ENCODE data around the gene ST6GALNAC2. TPM values are rescaled to one million over a fixed set of nuclear protein-coding genes. Genes with fewer than 3 reads are reported as not detected.

ST6GALNAC2 gene
- total RNA-seq (2013; cell fraction: nucleolus; rRNA removed), result not detected in 2 replicates
- total RNA-seq (2014; rRNA removed) (0.23 TPM in 1 of 2 replicates, not detected in the other), total RNA-seq (2014; rRNA removed; fragmentation: Illumina TruSeq; extraction: Trizol) (not detected in 2 replicates), total RNA-seq (2021) (0.13 and 0.41 TPM in 2 replicates), polyA plus RNA-seq (2011; rRNA removed) (0.08 and 0.17 TPM in 2 replicates), polyA plus RNA-seq (2014; fragmentation: Illumina TruSeq; extraction: Trizol) (not detected in 2 replicates), polyA plus RNA-seq (2014; fragmentation: Nextera tagmentation; extraction: Ambion mirVana) (not detected), polyA plus RNA-seq (2014; rRNA removed) (0.18 TPM in 1 of 2 replicates, not detected in the other), polyA plus RNA-seq (2016; fragmentation: Nextera tagmentation; extraction: Ambion mirVana) (under 1 TPM in 1 of 2 experiments, not detected in 1; 0.24 TPM), polyA minus RNA-seq (2011; rRNA and poly(A)+ RNA removed) (not detected in 2 replicates), Bru-seq, nascent RNA (percentile 30 among the genes with signal in this experiment), BruChase-seq, experiment 1, labeled RNA remaining after a 6-hour chase (percentile 29 among the genes with signal in this experiment), BruChase-seq, experiment 2, labeled RNA remaining after a 2-hour chase (percentile 27 among the genes with signal in this experiment)
- polyA plus RNA-seq (2011; ENCODE audit: low read depth), result 0.12 TPM
- 0.06 and 0.12 TPM in 2 replicates for polyA plus RNA-seq (2011; cell fraction: cytosol; rRNA removed)
- 0.15 and 1.2 TPM in 2 replicates for polyA plus RNA-seq (2011; cell fraction: nucleus; rRNA removed)
- polyA plus RNA-seq (2012), result 0.28 TPM in 1 of 2 replicates, not detected in the other
- polyA minus RNA-seq (2011; cell fraction: cytosol; rRNA and poly(A)+ RNA removed), result not detected in 2 replicates
- polyA minus RNA-seq (2011; cell fraction: nucleus; rRNA and poly(A)+ RNA removed), result not detected in 2 replicates
- long read RNA-seq, experiment 1, result 0 reads
- long read RNA-seq, experiment 2, partial matches to known transcripts, result 0 of 3 reads
- long read RNA-seq, experiment 2, other reads (novel, unspliced or antisense), result 2 of 3 reads

DNA sequence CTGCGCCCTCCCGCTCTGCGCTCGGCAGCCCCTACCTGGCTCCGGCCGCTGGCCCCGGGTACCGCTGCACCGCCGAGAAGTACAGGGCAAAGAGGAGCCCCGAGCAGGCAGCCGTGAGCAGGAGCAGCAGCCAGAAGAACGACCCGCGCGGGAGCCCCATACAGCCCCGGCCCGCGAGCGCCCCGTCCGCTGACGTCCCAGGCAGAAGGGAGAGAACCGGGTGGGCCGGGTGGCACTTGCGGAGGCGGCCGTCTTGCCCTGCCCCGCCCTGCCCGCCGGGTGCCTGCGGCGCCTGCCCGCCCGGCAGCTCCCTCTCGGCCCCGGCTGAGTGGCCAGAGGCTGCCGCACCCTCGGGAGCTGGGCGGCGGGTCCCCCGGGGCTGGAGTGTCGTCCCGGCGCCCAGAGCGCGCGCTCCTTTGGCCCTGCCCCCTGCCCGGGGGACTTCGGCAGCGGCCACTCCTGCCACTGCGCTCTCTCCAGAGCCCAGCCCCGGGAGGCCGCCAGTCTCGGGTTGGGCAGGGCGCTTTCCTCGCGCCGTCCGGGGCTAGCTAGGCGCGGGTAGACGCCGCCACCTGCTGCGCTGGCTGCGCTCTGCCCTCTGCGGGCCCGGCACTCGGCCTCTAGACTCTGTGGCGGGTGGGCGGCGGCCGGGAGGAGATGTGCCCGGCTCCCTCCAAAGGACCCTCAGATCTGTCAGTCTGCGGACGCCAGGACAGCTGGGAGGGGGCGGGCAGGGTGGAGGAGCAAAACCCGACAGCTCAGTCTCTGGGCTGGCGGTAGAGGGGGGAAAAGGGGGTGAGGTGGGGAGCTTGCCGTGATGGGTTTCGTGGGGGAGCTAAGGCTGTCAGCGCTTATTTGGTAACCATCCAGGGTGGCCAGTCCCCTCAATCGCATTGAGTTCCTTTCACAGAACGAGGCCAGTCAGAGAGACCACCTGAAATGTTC lies at the start of gene ST6GALNAC2:
TSS of gene ST6GALNAC2 (minus strand) at position 212 of the 945 bp plus-strand sequence. CDS start at position 160, 52 bp downstream.
- Histone ChIP-seq H3K4me2 (ENCODE audit: control insufficient read depth, insufficient read depth) (peak within 1 kb of the TSS; percentile 78), H3K4me1 (ENCODE audit: control insufficient read depth, insufficient read depth, low read length) (peaks cover 7% of the 10 kb centered on the region), H3K9ac (ENCODE audit: control insufficient read depth, insufficient read depth, low read length) (no peak within 1 kb of the TSS), H3K27ac (ENCODE audit: control insufficient read depth, insufficient read depth) (no peak within 1 kb of the TSS), H2AFZ (ENCODE audit: control insufficient read depth, low read depth, low read length) (peak within 1 kb of the TSS; percentile 18; the same call in 1 of the 2 replicates), H3K79me2 (ENCODE audit: control insufficient read depth, insufficient read depth, low read length) (no peaks in the 10 kb centered on the region), H3K4me3 (peak within 1 kb of the TSS; percentile 63; the same call in 1 of the 2 replicates), H3K9me3 (replicated peaks; ENCODE audit: control insufficient read depth, insufficient read depth, low read length) (no peaks in the 10 kb centered on the region), H3K36me3 (ENCODE audit: control insufficient read depth in 2 of 2, insufficient read depth in 2 of 2, low read length in 1 of 2) (no peaks in the 10 kb centered on the region), H4K20me1 (ENCODE audit: control insufficient read depth, insufficient read depth) (no peaks in the 10 kb centered on the region), H3K27me3 (replicated peaks in 1 of 2; ENCODE audit: control insufficient read depth in 2 of 2, insufficient read depth in 2 of 2, low read length in 1 of 2) (peaks cover 3 to 9% of the 10 kb centered on the region in 2 experiments; a peak in 3 of 4 replicates)
- SMC1A ChIA-PET (ENCODE audit: uncharacterized antibody, unreplicated experiment), result interaction anchor here (0.7 kb wide), 1 partner anchor 28 kb away, joined by 4 read pairs; no protein-coding TSS in a partner anchor
- DNase-seq (ENCODE audit: low read depth, low spot score) (no peak), ATAC-seq (peak; percentile 86), FAIRE-seq (no peak)
- CTCF ChIA-PET, result interaction anchor here (0.6 to 1.4 kb wide), 5 partner anchors 18 to 63 kb away, joined by 3 read pairs; no protein-coding TSS in a partner anchor
- TF ChIP-seq, protein P1, sequence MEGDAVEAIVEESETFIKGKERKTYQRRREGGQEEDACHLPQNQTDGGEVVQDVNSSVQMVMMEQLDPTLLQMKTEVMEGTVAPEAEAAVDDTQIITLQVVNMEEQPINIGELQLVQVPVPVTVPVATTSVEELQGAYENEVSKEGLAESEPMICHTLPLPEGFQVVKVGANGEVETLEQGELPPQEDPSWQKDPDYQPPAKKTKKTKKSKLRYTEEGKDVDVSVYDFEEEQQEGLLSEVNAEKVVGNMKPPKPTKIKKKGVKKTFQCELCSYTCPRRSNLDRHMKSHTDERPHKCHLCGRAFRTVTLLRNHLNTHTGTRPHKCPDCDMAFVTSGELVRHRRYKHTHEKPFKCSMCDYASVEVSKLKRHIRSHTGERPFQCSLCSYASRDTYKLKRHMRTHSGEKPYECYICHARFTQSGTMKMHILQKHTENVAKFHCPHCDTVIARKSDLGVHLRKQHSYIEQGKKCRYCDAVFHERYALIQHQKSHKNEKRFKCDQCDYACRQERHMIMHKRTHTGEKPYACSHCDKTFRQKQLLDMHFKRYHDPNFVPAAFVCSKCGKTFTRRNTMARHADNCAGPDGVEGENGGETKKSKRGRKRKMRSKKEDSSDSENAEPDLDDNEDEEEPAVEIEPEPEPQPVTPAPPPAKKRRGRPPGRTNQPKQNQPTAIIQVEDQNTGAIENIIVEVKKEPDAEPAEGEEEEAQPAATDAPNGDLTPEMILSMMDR (IDR thresholded peaks at IDR 0.05 in 2 of 3, conservative IDR thresholded peaks at IDR 0.05 in 1 of 3; ENCODE audit: control insufficient read depth in 2 of 3, extremely low read depth in 1 of 3, insufficient read depth in 1 of 3, low read depth in 3 of 3, low read length in 3 of 3), result peak; percentile 31 to 49 (median 46); a peak in 4 of 6 replicates
- TF ChIP-seq RAD21 (IDR thresholded peaks at IDR 0.05; ENCODE audit: insufficient read depth, low read depth, low read length) (peak; percentile 34; the same call in 1 of the 2 replicates), DPF2 (IDR thresholded peaks at IDR 0.05) (0 out of 2 replicates have a peak, but pooled peaks have one; percentile 39), MYB (IDR thresholded peaks at IDR 0.05; ENCODE audit: borderline replicate concordance, low read depth, low read length) (no peak), SUZ12 (IDR thresholded peaks at IDR 0.05; ENCODE audit: unreplicated experiment) (peak; percentile 90), IKZF1 (conservative IDR thresholded peaks at IDR 0.05) (peak; percentile 39; the same call in 1 of the 2 replicates), LARP7 (IDR thresholded peaks at IDR 0.05) (peak; percentile 51; the same call in 1 of the 2 replicates), NR2C1 (IDR thresholded peaks at IDR 0.05) (no peak), SMC3 (IDR thresholded peaks at IDR 0.05; ENCODE audit: borderline replicate concordance, low read length) (peak; percentile 38; the same call in 1 of the 2 replicates), ZNF207 (IDR thresholded peaks at IDR 0.05; ENCODE audit: borderline replicate concordance) (no peak)
- TF ChIP-seq, protein P2, sequence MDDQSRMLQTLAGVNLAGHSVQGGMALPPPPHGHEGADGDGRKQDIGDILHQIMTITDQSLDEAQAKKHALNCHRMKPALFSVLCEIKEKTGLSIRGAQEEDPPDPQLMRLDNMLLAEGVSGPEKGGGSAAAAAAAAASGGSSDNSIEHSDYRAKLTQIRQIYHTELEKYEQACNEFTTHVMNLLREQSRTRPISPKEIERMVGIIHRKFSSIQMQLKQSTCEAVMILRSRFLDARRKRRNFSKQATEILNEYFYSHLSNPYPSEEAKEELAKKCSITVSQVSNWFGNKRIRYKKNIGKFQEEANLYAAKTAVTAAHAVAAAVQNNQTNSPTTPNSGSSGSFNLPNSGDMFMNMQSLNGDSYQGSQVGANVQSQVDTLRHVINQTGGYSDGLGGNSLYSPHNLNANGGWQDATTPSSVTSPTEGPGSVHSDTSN (IDR thresholded peaks at IDR 0.05; ENCODE audit: insufficient replicate concordance, low read depth, low read length), result no peak
- TF ChIP-seq, protein P3, sequence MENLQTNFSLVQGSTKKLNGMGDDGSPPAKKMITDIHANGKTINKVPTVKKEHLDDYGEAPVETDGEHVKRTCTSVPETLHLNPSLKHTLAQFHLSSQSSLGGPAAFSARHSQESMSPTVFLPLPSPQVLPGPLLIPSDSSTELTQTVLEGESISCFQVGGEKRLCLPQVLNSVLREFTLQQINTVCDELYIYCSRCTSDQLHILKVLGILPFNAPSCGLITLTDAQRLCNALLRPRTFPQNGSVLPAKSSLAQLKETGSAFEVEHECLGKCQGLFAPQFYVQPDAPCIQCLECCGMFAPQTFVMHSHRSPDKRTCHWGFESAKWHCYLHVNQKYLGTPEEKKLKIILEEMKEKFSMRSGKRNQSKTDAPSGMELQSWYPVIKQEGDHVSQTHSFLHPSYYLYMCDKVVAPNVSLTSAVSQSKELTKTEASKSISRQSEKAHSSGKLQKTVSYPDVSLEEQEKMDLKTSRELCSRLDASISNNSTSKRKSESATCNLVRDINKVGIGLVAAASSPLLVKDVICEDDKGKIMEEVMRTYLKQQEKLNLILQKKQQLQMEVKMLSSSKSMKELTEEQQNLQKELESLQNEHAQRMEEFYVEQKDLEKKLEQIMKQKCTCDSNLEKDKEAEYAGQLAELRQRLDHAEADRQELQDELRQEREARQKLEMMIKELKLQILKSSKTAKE (IDR thresholded peaks at IDR 0.05; ENCODE audit: low read depth, poor library complexity, severe bottlenecking), result no peak
- POLR2A ChIA-PET, result no interaction called here
- 2% methylated on average over 52 of the region's 84 CpGs for WGBS (ENCODE audit: insufficient coverage, insufficient replicate concordance, low lambda C conversion rate, missing lambda C conversion rate)
- intact Hi-C loops (cut with micrococcal nuclease; ENCODE audit: unreplicated experiment) (no loop called here), in situ Hi-C loops (cut with MboI) (no loop called here)
- RAD21 ChIA-PET (ENCODE audit: unreplicated experiment), result interaction anchor here (0.8 to 1.3 kb wide), 2 partner anchors 38 to 57 kb away, joined by 3 to 7 read pairs; no protein-coding TSS in a partner anchor
- no TSS peak for BruUV-seq (replicated peaks)

Data from GM12878 (cell line).